A549 (cell line): ENCODE results near the gene CTNNAL1. TPM values are rescaled to one million over a fixed set of nuclear protein-coding genes. Genes with fewer than 3 reads are reported as not detected.
"Not testable (repeated sequence)": the region's sequence is repeated elsewhere in the genome, so short reads cannot be mapped to it uniquely, and the experiment has no call there.

Source experiments
- ATAC-seq, 2 experiments: fragments of 200-7000 bp in 1 of 2; fragments of >200 bp in 1 of 2; cut with Nextera tagmentation in 1 of 2; cut with Tn5 transposase in 1 of 2; 3 replicates each; pipeline versions ENCODE4 v1.8.0 to v1.9.1; 2018 to 2020; ENCODE audit warnings: mild to moderate bottlenecking in 1 of 2, moderate library complexity in 1 of 2
- CTCF ChIA-PET: fragments of 300-600 bp; sonication (Branson Sonifier 250); formaldehyde crosslinking; extraction: SDS; loops from one replicate; lab custom pipeline; 2021; ENCODE audit warnings: antibody characterized with exemption, inconsistent platforms; lab: Yijun Ruan, JAX
- POLR2A ChIA-PET: fragments of 350-600 bp; formaldehyde crosslinking; extraction: SDS; loops from one replicate; lab custom pipeline; 2021; ENCODE audit warnings: antibody characterized with exemption, inconsistent platforms; lab: Yijun Ruan, JAX
- DNase-seq, 2 experiments: peaks; one replicate each; pipeline versions ENCODE4 v3.0.0 to v3.0.0-alpha.2; 2011 to 2016; ENCODE audit warnings: low read depth in 1 of 2, low spot score in 1 of 2
- FAIRE-seq: peaks from 2 replicates; lab custom pipeline; 2011; peaks lifted over from hg19 to GRCh38; lab: Jason Lieb, UNC
- H3K27ac ChIP-seq, 2 experiments: fragments of >200 bp; sonication (Bioruptor Twin); formaldehyde crosslinking; 3 replicates each; pipeline ENCODE4 v1.5.1; 2016 to 2017
- H3K4me1 ChIP-seq: fragments of >200 bp; sonication (Bioruptor Twin); formaldehyde crosslinking; 3 replicates; pipeline ENCODE4 v1.6.1; 2016
- H3K4me2 ChIP-seq: fragments of >200 bp; sonication (Bioruptor Twin); formaldehyde crosslinking; 3 replicates; pipeline ENCODE4 v1.6.1; 2016
- H3K4me3 ChIP-seq: fragments of >200 bp; sonication (Bioruptor Twin); formaldehyde crosslinking; 3 replicates; pipeline ENCODE4 v1.5.1; 2016
- H3K9me3 ChIP-seq: fragments of >200 bp; sonication (Bioruptor Twin); formaldehyde crosslinking; 3 replicates; pipeline ENCODE4 v1.6.1; 2016
- BCL3 ChIP-seq: fragments of >200 bp; sonication (Bioruptor Twin); formaldehyde crosslinking; IDR thresholded peaks from 3 replicates; pipeline ENCODE4 v1.6.1; 2016
- CHD4 ChIP-seq: fragments of 200-600 bp; sonication (generic); IDR thresholded peaks from 2 replicates; pipeline ENCODE4 v1.6.1; 2016; ENCODE audit warnings: antibody characterized with exemption, mild to moderate bottlenecking, borderline replicate concordance
- FOXS1 ChIP-seq: fragments of 250-450 bp; sonication (Bioruptor Pico); IDR thresholded peaks from 2 replicates; pipeline ENCODE4 v1.5.0; 2020; ENCODE audit warnings: mild to moderate bottlenecking, moderate library complexity
- GATA3 ChIP-seq: IDR thresholded peaks from 2 replicates; pipeline ENCODE4 v1.6.1; 2012; ENCODE audit warnings: borderline replicate concordance
- HES2 ChIP-seq: fragments of >200 bp; sonication (Bioruptor Twin); formaldehyde crosslinking; IDR thresholded peaks from 2 replicates; pipeline ENCODE4 v1.6.1; 2016
- JUN ChIP-seq, 2 experiments: fragments of >200 bp; sonication (Bioruptor Twin); formaldehyde crosslinking; IDR thresholded peaks; 2 replicates in 1 of 2; 3 replicates in 1 of 2; pipeline ENCODE4 v1.6.1; 2016 to 2017
- NPAS2 ChIP-seq: fragments of 250-450 bp; sonication (Bioruptor Pico); IDR thresholded peaks from 2 replicates; pipeline ENCODE4 v1.8.0; 2022; ENCODE audit warnings: mild to moderate bottlenecking, moderate library complexity, borderline replicate concordance
- RAD21 ChIP-seq, 2 experiments: fragments of >200 bp in 1 of 2; sonication (Bioruptor Twin) in 1 of 2; formaldehyde crosslinking in 1 of 2; IDR thresholded peaks in 1 of 2; conservative IDR thresholded peaks in 1 of 2; 2 replicates in 1 of 2; 3 replicates in 1 of 2; pipeline ENCODE4 v1.6.1; 2012 to 2018; ENCODE audit warnings: inconsistent platforms in 1 of 2
- RARB ChIP-seq: fragments of 250-450 bp; sonication (Bioruptor Pico); IDR thresholded peaks from 2 replicates; pipeline ENCODE4 v1.8.0; 2021; ENCODE audit warnings: mild to moderate bottlenecking, moderate library complexity
- ZC3H11A ChIP-seq: fragments of 450-650 bp; IDR thresholded peaks from 2 replicates; pipeline ENCODE4 v1.6.1; 2014; ENCODE audit warnings: antibody characterized with exemption, mild to moderate bottlenecking
- ZFP36 ChIP-seq: fragments of 450-650 bp; IDR thresholded peaks from 2 replicates; pipeline ENCODE4 v1.6.1; 2014; ENCODE audit warnings: borderline replicate concordance; ENCODE audit not compliant: partially characterized antibody
- ZNF302 ChIP-seq: fragments of 250-450 bp; sonication (Bioruptor Pico); IDR thresholded peaks from 2 replicates; pipeline ENCODE4 v1.9.0; 2021; ENCODE audit warnings: inconsistent platforms, mild to moderate bottlenecking, moderate library complexity
- whole genome bisulfite sequencing: methylation state at CpG from one replicate; pipeline ENCODE4 v1.1.6; 2017; ENCODE audit errors: missing lambda C conversion rate; 5-methylcytosine and 5-hydroxymethylcytosine counted together
- polyA plus RNA-seq, 4 experiments: library from polyadenylated mRNA; depleted of rRNA in 3 of 4; stranded (reverse); fragments of >200 nt; fragmentation: RNase III in 1 of 4; extraction: RNeasy Plus Mini Kit Qiagen cat#74134 plus additional on column Dnase treatment in 1 of 4; gene quantifications; 2 replicates in 3 of 4; 3 replicates in 1 of 4; pipeline ENCODE4 v1.2.3, GENCODE V29; 2011 to 2017
- TF ChIP-seq, protein P1 (sequence below): fragments of 200-600 bp; sonication (generic); IDR thresholded peaks from 2 replicates; pipeline ENCODE4 v1.6.1; 2016; ENCODE audit warnings: antibody characterized with exemption, mild to moderate bottlenecking, moderate library complexity

The CTNNAL1 gene
- polyA plus RNA-seq, 2 of the 4 experiments (the other 2 are of a cell fraction) = 43.8 to 63.6 TPM

DNA sequence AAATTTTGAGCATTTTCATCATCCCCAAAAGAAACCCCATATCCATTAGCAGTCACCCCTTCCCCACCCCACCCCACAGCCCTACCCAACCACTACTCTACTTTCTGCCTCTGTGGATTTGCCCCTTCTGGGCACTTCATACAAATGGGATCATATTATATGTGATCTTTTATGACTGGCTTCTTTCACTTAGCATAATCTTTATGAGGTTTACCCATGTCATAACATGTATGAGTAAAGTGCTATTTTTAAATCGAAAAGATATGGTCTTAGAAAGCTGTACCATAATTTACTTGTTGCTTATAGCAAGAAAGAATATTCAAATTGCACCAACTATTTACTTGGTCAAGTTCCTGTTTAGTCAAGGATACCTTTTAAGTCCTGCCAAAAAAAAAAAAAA, 92.1 kb downstream of the CTNNAL1 start (continued):
- TF ChIP-seq ZNF302 (no peak), GATA3 (no peak), ZC3H11A (no peak), CHD4 (no peak), HES2 (no peak), BCL3 (no peak), FOXS1 (CRISPR knock-in tag) (no peak), NPAS2 (CRISPR knock-in tag) (no peak)

GRCh38 chr9:108920401-108920800, 92.9 kb downstream of the CTNNAL1 start:
- ATAC-seq, H3K4me3 ChIP-seq, H3K27ac ChIP-seq, FAIRE-seq, DNase-seq, H3K4me1 ChIP-seq, H3K4me2 ChIP-seq, H3K9me3 ChIP-seq, POLR2A ChIA-PET: not testable (repeated sequence)
- WGBS = 86% methylated on average over 1 of the region's 1 CpG
- CTCF ChIA-PET = interaction anchor here (0.9 to 1.0 kb wide), 2 partner anchors 20 to 30 kb away, joined by 3 to 6 read pairs; no protein-coding TSS in a partner anchor

DNA sequence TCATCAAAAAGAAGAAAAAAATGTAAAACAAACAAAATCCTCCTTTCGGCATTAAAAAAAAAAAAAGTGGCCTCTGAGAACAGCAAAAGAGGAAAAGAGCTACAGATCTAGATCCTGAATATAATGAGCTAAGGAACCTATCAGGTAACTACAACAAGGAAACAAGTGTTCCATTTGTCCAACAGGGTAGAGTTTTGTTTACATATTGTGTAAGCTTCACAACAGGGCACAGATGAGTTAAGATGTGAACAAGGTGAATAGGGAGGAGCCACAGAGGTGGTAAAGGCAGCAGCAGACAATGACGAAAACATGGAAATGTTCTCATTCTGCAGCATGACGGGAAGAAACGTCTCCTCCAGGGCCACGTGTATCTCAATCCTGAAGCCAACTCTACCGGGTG, 93.8 kb downstream of the CTNNAL1 start:
- H3K4me1 ChIP-seq = no peaks in the 10 kb centered on the region
- DNase-seq (no peak), ATAC-seq (no peak), FAIRE-seq (no peak)
- no peak overlapping the region for H3K4me3 ChIP-seq
- ChIA-PET CTCF (interaction anchor here (0.6 to 0.9 kb wide), 2 partner anchors 19 to 1497 kb away, joined by 3 to 4 read pairs; no protein-coding TSS in a partner anchor), POLR2A (no interaction called here)
- H3K4me2 ChIP-seq = no peak overlapping the region
- no peak overlapping the region for H3K27ac ChIP-seq
- no peaks in the 10 kb centered on the region for H3K9me3 ChIP-seq
- TF ChIP-seq ZC3H11A = no peak
- no peak for TF ChIP-seq JUN (IDR thresholded peaks at IDR 0.05)
- WGBS = 86% methylated on average over 6 of the region's 6 CpGs

GRCh38 chr9:108913391-108913790, 99.9 kb downstream of the CTNNAL1 start:
- no peak overlapping the region for H3K27ac ChIP-seq
- H3K4me3 ChIP-seq = no peak overlapping the region
- ChIA-PET POLR2A (no interaction called here), CTCF (interaction anchor here (1.5 kb wide), 1 partner anchor 28 kb away, joined by 4 read pairs; no protein-coding TSS in a partner anchor)
- ATAC-seq (no peak), DNase-seq (no peak), FAIRE-seq (no peak)
- no peaks in the 10 kb centered on the region for H3K9me3 ChIP-seq
- H3K4me1 ChIP-seq = no peaks in the 10 kb centered on the region
- no peak overlapping the region for H3K4me2 ChIP-seq
- TF ChIP-seq, protein P1, sequence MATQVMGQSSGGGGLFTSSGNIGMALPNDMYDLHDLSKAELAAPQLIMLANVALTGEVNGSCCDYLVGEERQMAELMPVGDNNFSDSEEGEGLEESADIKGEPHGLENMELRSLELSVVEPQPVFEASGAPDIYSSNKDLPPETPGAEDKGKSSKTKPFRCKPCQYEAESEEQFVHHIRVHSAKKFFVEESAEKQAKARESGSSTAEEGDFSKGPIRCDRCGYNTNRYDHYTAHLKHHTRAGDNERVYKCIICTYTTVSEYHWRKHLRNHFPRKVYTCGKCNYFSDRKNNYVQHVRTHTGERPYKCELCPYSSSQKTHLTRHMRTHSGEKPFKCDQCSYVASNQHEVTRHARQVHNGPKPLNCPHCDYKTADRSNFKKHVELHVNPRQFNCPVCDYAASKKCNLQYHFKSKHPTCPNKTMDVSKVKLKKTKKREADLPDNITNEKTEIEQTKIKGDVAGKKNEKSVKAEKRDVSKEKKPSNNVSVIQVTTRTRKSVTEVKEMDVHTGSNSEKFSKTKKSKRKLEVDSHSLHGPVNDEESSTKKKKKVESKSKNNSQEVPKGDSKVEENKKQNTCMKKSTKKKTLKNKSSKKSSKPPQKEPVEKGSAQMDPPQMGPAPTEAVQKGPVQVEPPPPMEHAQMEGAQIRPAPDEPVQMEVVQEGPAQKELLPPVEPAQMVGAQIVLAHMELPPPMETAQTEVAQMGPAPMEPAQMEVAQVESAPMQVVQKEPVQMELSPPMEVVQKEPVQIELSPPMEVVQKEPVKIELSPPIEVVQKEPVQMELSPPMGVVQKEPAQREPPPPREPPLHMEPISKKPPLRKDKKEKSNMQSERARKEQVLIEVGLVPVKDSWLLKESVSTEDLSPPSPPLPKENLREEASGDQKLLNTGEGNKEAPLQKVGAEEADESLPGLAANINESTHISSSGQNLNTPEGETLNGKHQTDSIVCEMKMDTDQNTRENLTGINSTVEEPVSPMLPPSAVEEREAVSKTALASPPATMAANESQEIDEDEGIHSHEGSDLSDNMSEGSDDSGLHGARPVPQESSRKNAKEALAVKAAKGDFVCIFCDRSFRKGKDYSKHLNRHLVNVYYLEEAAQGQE = no peak
- TF ChIP-seq ZFP36 (no peak), RAD21 (conservative IDR thresholded peaks at IDR 0.05 in 1 of 2, IDR thresholded peaks at IDR 0.05 in 1 of 2) (no peak), ZC3H11A (no peak), RARB (CRISPR knock-in tag) (no peak)
- 95% methylated on average over 5 of the region's 5 CpGs for WGBS
